ENCODE data around the gene MESD.

MESD gene

DNA sequence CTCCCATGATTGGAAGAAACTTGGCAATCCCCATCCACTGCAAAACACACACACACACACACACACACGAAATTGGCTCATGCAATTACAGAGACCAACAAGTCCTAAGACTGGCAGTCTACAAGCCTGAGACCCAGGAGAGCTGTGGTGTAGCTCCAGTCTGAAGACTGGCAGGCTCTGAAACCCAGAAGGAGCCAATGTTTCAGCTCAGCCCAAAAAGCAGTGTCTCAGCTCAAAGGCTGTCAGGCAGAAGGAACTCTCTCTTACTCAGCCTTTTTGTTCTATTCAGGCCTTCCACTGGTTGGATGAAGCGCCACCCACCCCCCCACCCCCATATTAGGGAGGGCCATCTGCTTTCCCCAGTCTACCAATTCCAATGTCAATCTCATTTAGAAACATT lies 32.1 kb downstream of the MESD start:
- DNase-seq: no peak

DNA sequence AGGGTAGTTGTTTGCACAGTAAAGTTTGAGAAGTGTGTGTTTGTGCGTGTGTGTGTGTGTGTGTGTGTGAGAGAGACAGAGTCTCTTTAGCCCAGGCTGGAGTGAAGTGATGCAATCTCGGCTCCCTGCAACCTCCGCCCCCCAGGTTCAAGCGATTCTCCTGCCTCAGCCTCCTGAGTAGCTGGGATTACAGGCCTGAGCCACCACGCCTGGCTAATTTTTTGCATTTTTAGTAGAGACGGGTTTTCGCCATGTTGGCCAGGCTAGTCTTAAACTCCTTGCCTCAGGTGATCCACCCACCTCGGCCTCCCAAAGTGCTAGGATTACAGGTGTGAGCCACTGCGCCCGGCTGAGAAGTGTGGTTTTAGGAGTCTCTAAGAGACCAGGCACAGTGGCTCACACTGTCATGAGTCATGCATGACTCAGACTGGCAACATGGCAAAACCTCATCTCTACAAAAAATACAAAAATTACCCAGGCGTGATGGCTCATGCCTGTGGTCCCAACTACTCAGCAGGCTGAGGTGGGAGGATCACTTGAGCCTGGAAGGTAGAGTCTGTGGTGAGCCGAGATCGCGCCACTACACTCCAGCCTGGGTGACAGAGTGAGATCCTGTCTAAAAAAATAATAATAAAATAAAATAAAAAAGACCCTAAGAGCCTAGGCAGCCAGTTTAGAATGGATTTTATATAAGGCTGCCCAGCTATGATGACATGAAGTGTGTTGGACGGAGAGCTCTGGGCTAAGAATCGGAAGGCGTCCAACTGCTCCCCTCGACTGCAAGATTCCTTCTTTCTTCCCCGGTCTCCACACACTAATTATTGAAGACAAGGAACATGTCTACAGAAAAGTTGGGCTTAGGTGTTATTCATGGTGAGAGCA lies 33.8 kb downstream of the MESD start:
- peak; percentile 93 for DNase-seq

DNA sequence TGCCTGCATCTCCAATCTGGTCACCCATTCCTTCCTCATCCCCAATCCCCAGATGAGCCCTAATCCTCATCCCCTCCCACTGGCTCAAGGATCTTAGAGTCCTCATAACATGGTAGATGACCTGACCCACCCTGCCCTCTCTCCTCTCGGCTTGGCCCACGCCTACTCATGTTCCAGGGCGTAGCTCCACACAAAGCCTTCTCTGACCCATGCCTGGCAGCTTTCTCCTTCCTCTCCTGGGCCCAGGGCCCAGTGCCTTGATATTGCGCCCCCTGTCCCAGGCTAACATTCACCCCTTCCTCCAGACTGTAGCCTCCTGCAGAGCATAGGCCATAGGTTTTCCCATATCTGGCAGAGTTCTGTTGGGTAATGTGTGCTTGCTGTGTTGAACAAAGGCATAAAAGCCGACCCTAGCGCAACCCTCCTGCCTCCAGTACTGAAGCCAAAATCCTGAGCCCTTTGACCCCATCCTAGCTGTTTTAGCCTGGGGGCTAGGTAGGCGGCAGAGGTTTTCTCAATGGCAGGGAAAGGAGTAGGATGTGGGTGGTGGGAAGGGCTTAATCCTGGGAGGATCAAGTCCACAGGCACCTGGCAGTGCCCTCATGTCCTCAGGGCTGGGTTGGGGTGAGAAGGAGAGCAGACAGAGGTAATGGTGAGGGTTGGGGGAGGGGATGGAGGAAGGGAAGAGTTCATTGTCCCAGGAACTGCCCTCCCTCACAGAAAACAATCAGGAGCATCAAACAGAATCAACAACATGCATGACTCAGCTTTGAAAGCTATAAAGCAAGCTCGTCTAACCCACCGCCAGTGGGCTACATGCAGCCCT lies 35.5 kb downstream of the MESD start:
- DNase-seq: no peak

DNA sequence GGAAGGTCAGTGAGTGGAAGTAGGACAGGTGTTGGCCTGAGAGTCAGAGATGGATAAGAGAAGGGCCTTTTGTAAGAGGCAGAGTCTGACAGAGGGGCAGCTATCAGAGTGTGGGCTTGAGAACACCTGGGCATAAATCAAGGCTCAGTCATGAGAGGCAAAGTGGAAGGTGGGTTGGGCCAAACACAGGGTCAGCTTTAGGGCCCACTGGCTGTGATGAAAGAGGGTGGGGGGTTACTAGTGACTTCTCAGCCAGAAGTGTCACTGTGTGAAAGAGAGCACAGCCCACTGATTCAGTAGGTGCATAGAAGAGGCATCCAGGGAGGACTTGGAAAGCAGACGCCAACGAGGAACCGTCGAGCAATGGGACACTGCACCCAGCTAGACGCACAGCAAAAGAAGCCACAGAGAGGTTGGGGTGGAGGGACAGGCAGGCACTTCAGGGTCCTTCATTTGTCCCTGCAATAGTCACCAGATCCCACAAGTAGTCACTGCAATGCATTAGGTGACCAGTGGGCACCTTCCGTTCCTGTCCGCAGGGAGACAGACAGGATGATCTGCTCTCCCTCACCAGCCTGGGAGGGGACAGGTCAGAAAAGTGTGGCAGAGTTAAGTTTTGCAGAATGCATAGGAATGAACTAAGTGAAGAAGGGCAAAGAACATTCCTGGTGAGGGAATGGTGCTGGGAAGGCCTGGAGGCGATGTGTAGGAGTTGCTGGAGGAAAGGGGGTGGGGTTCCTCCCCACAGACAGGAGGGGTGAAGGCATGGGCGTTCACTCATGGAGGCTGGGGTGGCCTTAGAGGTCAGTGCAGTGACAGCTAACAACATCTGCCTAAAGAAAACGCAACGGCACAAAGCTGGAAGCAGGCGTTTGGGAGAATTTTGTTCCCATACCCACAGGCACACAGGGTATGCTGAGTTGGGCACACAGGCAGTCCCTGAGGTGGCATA lies 36.3 kb downstream of the MESD start:
- DNase-seq: no peak

DNA sequence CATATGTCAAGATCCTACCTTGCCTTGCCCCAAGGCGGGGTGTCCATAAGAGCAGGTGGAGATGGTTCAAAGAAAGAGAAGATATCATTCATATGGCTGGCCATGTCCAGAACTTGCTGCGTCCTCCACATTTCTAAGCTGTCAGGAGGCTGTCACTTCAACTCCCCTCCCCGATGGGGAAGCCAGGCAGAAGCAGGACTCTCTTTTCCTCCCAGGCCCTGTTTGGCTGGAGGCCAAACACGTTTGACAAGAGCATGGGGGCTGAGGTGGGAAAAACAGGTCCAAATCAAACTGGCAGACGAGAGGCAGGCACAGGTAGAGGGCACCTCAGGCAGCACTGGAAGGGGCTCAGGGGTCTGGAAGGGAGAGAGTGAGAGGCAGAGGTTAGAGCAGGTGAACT lies 37.7 kb downstream of the MESD start:
- DNase-seq: no peak

DNA sequence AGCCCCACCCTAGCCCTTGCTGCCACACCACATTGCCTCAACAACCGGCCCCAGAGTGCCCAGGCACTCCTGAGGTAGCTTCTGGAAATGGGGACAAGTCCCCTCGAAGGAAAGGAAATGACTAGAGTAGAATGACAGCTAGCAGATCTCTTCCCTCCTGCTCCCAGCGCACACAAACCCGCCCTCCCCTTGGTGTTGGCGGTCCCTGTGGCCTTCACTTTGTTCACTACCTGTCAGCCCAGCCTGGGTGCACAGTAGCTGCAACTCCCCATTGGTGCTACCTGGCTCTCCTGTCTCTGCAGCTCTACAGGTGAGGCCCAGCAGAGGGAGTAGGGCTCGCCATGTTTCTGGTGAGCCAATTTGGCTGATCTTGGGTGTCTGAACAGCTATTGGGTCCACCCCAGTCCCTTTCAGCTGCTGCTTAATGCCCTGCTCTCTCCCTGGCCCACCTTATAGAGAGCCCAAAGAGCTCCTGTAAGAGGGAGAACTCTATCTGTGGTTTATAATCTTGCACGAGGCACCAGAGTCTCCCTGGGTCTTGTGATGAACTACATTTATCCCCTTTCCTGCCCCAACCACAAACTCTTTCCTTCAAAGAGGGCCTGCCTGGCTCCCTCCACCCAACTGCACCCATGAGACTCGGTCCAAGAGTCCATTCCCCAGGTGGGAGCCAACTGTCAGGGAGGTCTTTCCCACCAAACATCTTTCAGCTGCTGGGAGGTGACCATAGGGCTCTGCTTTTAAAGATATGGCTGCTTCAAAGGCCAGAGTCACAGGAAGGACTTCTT lies 39.1 kb downstream of the MESD start:
- no peak for DNase-seq

DNA sequence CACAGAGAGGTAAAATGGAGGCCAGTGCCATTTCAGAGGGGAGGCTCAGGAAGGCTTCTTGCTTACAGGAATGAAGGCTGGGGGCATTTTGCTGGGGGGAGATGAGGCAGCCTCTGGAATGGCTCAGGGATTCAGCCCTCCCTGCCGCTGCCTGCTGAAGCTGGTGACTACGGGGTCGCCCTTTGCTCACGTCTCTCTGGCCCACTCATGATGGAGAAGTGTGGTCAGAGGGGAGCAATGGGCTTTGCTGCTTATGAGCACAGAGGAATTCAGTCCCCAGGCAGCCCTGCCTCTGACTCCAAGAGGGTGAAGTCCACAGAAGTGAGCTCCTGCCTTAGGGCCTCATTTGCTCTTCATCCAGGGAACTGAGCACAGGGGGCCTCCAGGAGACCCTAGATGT lies 39.9 kb downstream of the MESD start:
- DNase-seq: no peak

DNA sequence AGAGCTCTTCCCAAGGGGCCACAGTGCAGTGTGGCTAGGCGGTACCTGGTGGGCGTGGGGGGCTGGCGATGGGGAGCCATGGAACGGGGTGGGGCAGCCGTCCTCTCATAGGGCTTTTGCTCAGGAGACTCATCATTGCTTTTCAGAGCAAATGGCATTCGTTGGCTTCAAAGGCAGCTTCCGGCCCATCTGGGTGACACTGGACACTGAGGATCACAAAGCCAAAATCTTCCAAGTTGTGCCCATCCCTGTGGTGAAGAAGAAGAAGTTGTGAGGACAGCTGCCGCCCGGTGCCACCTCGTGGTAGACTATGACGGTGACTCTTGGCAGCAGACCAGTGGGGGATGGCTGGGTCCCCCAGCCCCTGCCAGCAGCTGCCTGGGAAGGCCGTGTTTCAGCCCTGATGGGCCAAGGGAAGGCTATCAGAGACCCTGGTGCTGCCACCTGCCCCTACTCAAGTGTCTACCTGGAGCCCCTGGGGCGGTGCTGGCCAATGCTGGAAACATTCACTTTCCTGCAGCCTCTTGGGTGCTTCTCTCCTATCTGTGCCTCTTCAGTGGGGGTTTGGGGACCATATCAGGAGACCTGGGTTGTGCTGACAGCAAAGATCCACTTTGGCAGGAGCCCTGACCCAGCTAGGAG lies 40.8 kb downstream of the MESD start:
- no peak for DNase-seq

DNA sequence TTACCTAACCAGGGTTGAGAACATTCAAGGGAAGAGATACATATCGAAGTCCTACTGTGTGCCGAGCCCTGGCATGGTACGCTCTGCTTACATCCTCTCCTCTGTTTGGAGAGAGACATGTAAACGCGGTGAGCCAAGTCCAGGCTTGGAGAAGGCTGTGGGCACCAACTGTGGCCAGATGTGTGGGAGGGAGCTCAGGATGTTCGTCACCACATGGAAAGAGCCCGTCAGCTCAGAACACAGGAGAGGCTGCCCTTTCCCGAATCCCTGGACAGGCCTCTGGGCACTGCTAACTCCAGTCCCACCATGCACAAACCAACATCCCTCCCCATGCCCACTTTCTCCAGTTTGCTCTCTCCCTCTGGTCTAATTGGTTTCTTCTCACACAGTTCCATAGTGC lies 43.0 kb downstream of the MESD start:
- no peak for DNase-seq

DNA sequence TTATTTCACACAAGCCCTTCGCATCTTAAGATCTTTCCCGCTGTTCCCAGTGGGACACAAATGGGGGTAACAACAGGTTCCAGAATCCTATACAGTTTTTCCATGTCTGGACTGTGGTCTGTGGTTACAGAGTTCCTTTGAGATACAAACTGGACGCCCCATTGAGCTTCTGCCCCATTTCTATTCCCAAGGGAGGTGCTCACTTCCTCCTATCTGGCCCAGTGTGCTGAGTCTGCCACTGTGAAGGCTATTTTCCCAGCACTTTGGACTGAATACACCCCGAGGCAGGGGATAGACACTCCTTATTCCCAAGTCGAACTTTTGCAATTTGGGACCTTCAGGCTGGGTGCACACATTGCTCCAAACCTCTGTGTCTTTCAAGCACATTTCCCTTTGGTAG lies 44.0 kb downstream of the MESD start:
- DNase-seq: no peak

DNA sequence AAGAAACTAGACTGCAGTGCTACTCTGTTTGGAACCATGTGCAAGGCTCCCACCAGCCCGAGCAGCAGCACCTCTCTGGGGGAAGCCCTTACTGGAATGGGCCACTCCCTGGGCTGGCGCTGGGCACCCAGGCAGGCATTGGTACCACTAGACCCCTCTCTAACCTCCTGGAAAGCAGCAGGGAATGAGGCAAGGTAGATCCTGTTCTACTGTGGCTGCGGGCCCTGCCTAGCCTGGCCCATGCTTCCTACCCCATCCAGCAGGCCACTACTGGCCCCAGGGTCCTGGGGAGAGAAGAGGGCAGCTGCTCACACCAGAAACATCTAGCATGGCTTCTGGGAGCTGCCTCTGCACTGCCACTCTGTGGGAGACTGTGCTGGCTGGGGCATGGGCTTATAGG lies 44.8 kb downstream of the MESD start:
- no peak for DNase-seq

DNA sequence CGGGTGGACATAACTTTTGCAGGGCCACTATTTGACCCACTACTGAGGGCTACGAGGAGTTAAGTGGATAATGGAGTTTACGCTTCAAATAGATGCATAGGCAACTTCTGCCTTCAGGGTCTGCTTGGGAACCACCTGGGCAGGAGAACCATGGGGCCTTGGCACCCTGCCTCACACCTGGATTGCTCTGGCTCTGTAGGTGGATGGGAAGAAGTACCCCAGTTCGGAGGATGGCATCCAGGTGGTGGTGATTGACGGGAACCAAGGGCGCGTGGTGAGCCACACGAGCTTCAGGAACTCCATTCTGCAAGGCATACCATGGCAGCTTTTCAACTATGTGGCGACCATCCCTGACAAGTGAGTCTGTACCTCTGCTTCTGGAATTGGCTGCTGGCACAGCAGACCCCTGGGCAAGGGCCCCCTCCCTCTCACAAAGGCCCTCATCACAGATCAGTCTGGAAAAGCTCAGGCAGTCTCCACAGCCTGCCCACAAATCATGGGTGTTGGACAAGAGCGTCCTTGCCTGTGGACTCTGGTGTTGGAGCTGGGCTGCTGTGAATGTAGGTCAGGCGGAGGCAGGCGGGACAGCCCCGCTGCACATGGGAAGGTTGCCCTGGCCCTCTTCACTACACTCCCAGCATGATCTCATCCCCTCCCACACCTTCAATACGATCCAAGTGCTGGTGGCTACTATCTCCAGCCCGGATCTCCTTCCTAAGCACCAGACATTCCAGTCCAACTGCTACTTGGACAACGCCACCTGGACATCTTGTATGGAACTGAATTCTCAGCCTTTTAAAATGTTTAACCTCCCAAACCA lies 46.7 kb downstream of the MESD start:
- no peak for DNase-seq

DNA sequence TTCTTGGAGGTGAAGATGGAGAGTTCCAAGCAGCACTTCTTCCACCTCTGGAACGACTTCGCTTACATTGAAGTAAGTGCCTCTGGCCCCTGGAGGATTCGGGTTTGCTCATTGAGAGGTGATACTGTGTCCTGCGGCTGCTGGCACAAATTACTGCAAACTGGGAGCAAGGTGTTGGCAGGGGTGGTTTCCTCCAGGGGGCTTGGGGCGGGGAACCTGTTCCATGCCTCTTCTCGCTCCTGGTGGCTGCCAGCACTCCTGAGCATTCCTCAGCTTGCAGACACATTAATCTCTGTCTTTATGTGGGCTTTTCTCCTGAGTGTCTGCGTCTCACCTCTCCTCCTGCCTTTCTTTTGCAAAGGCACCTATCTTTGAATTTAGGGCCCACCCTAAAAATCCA lies 47.4 kb downstream of the MESD start:
- DNase-seq: no peak

DNA sequence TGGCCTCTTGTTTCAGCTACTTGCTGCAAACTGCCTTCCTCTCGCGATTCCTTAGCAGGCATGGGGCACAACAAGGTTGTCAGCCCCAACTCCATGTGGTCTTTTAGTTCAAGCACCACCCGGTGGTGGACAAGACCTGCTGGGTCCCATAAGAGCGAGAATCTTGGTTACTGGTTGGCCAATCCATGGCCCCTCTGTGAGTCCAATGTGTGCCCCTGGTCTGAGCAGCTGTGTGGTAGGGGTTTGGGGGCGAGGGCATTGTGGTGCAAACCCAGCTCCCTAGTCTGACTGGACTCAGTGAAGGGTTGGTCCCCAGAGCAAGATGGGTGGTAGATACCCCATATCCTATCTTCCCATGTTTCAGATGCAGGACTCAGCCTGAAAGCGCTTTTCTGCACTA lies 48.8 kb downstream of the MESD start:
- DNase-seq: no peak

DNA sequence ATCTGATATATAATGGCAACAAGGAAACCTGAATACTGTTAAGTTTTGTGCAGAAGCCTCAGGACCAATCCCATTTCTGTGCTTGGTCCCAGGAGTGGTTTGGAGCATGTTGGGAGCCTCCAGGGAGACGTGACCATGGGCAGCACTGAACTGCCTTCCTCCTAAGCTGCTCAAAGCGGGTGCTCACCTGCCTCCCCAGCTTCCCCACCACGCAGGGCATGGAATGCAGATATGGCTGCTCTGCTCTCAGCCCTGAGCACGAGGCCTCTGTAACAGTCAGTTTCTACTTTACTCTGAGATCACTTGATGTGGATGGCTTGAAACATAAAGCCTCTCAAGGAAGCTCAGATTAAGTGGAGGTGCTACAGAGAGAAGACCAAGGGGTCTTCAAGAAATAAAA lies 49.3 kb downstream of the MESD start:
- DNase-seq: no peak

DNA sequence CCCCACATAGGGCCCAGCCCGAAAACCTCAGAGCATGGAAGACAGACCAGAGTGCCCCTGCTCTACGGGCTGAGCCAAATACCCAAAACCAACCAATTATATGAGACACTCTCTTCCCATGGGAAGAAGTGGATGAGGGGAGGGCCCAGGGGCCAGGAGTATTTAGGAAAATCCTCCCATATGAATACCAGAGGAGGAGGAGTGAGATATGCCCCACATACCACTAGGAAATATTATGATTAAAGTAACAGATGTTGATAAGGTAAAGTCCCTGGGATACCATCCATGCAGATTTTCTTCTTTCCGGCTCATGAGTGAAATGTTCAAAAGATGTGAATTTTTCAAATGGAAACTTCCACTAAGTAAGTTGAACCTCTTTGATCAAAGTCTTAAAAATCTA lies 50.4 kb downstream of the MESD start:
- no peak for DNase-seq

DNA sequence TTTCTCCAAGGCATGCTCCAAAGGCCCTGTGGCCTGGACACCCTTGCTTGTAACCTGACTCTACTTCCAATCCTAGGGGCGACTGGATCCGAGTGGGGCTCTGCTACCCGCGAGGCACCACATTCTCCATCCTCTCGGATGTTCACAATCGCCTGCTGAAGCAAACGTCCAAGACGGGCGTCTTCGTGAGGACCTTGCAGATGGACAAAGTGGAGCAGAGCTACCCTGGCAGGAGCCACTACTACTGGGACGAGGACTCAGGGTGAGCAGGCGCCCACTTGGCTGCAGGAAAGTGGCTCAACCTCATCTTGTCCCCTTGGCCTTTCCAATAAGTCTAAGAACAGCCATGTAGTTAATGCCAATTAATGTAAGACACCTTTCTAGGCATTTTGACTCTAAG lies 51.9 kb downstream of the MESD start:
- DNase-seq: no peak

DNA sequence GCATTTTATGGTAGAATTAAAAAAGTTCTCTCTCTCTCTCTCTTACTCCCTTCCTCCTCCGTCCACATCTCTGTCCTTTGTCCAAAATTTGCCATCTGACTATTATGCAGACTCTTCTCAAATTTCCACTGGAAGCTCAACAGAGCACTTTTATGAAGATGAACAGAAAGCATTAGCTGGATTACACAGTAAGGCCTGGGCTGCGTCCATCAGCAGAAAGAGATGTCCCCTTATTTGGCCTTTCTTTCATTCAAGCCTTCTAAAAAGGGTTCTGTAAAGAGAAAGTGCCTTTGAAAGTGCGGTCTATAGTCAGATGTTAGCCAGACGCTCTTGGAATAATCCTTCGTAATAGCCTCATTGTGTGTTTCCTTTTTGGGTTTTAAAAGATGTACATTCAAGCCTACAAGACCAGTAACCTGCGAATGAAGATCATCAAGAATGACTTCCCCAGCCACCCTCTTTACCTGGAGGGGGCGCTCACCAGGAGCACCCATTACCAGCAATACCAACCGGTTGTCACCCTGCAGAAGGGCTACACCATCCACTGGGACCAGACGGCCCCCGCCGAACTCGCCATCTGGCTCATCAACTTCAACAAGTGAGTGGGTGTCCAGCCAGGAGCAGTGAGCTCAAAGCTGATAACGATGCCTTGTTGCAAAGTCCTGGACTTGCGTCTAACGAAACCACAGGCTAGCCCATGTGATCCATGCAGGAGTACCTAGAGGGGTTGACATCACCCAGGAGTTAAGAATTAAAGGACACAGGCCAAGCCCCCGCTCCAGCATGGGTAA lies 53.1 kb downstream of the MESD start:
- no peak for DNase-seq

DNA sequence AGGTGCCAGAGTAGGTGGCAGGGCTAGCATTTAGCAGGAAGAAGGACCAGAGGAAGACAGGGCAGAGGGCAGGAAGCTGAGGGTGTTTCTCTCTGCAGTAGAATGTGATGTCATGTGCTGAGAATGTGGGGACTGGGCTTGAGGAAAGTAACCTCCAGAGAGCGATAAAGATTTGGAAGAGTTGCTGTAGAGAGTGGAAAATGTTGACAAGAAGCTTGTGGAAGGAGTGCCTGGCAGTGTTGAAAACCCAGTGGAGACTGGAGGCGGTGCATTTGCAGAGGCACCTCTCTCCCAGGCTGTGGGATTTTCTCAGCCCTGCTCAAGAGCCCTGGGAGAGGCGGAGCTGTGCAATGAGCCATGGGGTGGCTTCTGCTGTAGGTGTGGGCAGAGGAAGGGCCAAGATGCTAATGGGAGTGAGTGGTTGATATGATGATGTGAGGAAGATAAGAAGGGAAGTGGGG lies 54.8 kb downstream of the MESD start:
- peak; percentile 70 for DNase-seq

DNA sequence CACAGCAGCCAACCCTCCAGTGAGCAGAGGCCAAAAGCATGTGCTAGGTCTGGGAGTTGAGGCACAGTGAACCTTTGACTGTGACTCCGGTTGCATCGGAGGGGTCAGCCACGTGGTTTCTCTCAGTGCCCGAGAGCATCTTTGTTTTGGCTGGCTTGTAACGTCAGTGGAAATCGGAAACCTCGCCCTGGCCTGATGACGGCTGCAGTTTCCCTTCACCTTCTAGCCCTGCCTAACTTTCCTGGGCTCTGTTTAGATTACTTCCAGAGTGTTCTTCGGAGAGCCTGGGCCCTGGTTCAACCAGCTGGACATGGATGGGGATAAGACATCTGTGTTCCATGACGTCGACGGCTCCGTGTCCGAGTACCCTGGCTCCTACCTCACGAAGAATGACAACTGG lies 56.6 kb downstream of the MESD start:
- no peak for DNase-seq
